ENCODE results near the gene CEACAM1. TPM values are rescaled to one million over a fixed set of nuclear protein-coding genes. Genes with fewer than 3 reads are reported as not detected.
"Not testable (repeated sequence)": the region's sequence is repeated elsewhere in the genome, so short reads cannot be mapped to it uniquely, and the experiment has no call there.

The CEACAM1 gene
- total RNA-seq, 1 experiment from 2014 or later: 1.5 TPM

DNA sequence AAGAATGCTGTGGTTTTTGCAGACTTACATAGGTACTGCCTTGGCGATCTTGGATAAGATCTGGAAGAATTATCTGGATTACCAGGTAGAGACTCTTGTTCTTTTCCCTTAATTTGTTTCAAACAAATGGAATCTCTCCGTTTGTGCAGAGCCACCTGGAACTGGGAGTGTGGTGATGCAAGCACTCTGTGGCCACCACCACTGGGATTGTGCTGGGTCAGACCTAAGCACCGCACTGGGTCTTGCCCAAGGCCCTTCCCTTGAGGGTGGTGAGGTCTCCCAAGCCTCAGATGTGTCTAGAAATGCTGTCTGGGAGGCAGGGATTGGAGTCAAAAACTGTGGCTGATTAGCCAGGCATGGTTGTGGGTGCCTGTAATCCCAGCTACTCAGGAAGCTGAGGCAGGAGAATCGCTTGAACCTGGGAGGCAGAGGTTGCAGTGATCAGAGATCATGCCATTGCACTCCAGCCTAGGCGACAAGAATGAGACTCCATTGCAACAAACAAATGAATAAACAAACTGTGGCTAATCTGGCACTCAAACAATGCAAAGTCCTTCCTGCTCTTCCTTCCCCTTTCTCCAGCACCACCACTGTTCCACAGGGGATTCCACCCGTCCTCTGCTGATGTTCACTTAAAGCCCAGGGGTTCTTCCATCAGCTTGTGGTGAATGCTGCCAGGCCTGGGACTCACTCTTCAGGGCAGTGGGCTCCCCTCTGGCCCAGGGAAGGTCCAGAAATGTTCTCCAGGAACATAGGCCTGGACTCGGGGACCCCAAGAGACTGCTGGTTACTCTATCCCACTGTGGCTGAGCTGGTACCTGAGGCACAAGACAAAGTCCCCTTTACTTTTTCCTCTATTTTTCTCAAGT, 10.8 kb upstream of the CEACAM1 start:
- Histone ChIP-seq H2BK20ac (ENCODE audit: low read depth, low read length, poor library complexity, severe bottlenecking) (no peak overlapping the region), H2BK15ac (ENCODE audit: low read depth, low read length) (no peak overlapping the region), H2BK120ac (ENCODE audit: low read depth, low read length, poor library complexity, severe bottlenecking) (no peak overlapping the region), H3K18ac (ENCODE audit: insufficient read length, low read depth, low read length) (no peak overlapping the region), H3K23ac (ENCODE audit: insufficient read length, low read depth, low read length) (no peak overlapping the region), H3K79me2 (ENCODE audit: insufficient read depth, low read length) (no peaks in the 10 kb centered on the region), H2AK5ac (ENCODE audit: insufficient read length, low read length) (no peak overlapping the region), H3K4ac (ENCODE audit: low read depth, low read length) (no peak overlapping the region), H3K14ac (ENCODE audit: insufficient read depth, low read length) (no peak overlapping the region), H3K4me2 (ENCODE audit: insufficient read depth, insufficient read length, low read length) (no peak overlapping the region), H3K27ac (ENCODE audit: insufficient read length, low read depth, low read length) (no peak overlapping the region), H3K9me3 (ENCODE audit: control insufficient read depth, low read depth, low read length) (no peaks in the 10 kb centered on the region), H4K91ac (ENCODE audit: insufficient read length, low read depth, low read length) (no peak overlapping the region), H3K27me3 (ENCODE audit: insufficient read depth, low read length) (no peaks in the 10 kb centered on the region), H3T11ph (ENCODE audit: low read length) (no peak overlapping the region), H4K20me1 (ENCODE audit: control insufficient read depth, insufficient read depth, insufficient read length) (no peaks in the 10 kb centered on the region), H4K8ac (replicated peaks; ENCODE audit: insufficient read length, low read depth, low read length) (no peak overlapping the region), H3K4me1 (ENCODE audit: insufficient read depth, low read length) (peaks cover 5% of the 10 kb centered on the region; the same call in 1 of the 2 replicates), H3K79me1 (ENCODE audit: insufficient read depth, low read depth, low read length, poor library complexity, severe bottlenecking) (no peaks in the 10 kb centered on the region), H2AFZ (ENCODE audit: low read length) (no peak overlapping the region), H3K9ac (ENCODE audit: extremely low read depth, insufficient read length, low read length) (no peak overlapping the region), H4K5ac (ENCODE audit: insufficient read length, low read depth, low read length) (no peak overlapping the region), H3K23me2 (ENCODE audit: insufficient read length, low read depth, low read length, poor library complexity, severe bottlenecking) (no peaks in the 10 kb centered on the region), H2BK12ac (ENCODE audit: insufficient read length, low read depth, low read length) (no peak overlapping the region), H2BK5ac (ENCODE audit: insufficient read length, low read length) (no peak overlapping the region), H3K56ac (ENCODE audit: insufficient read length, low read depth, low read length) (no peak overlapping the region)
- no peak for DNase-seq
- no CpG with 5 or more reads among the region's 7 CpGs for WGBS (ENCODE audit: extremely low coverage, insufficient read length, low lambda C conversion rate)
- Mint-ChIP-seq H3K27me3 (ENCODE audit: low read depth) (peaks cover 14% of the 10 kb centered on the region), H3K27ac (peak overlapping the region in 1 of 3 experiments; percentile 16; a peak in 2 of 7 replicates), H3K9me3 (no peaks in the 10 kb centered on the region), H3K4me1 (peaks cover 26 to 34% of the 10 kb centered on the region in 2 experiments), H3K36me3 (ENCODE audit: insufficient read depth in 1 of 3, low read depth in 3 of 3) (no peaks in the 10 kb centered on the region), H3K4me3 (no peak overlapping the region)
- TF ChIP-seq, protein P1, sequence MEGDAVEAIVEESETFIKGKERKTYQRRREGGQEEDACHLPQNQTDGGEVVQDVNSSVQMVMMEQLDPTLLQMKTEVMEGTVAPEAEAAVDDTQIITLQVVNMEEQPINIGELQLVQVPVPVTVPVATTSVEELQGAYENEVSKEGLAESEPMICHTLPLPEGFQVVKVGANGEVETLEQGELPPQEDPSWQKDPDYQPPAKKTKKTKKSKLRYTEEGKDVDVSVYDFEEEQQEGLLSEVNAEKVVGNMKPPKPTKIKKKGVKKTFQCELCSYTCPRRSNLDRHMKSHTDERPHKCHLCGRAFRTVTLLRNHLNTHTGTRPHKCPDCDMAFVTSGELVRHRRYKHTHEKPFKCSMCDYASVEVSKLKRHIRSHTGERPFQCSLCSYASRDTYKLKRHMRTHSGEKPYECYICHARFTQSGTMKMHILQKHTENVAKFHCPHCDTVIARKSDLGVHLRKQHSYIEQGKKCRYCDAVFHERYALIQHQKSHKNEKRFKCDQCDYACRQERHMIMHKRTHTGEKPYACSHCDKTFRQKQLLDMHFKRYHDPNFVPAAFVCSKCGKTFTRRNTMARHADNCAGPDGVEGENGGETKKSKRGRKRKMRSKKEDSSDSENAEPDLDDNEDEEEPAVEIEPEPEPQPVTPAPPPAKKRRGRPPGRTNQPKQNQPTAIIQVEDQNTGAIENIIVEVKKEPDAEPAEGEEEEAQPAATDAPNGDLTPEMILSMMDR (conservative IDR thresholded peaks at IDR 0.05): no peak

DNA sequence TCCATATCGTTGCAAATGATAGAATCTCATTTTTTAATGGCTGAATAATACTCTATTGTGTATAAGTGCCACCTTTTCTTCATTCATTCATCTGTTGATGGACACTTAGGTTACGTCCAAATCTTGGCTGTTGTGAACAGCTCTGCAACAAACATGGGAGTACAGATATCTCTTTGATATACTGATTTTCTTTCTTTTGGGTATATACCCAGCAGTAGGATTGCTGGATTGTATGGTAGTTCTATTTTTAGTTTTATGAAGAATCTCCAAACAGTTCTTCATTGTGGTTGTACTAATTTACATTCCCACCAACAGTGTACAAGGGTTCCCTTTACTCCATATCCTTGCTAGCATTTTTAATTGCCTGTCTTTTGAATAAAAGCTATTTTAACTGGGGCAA, 7.0 kb upstream of the CEACAM1 start:
- not testable (repeated sequence) for H2BK12ac ChIP-seq (ENCODE audit: insufficient read length, low read depth, low read length); H4K5ac ChIP-seq (ENCODE audit: insufficient read length, low read depth, low read length); H3K27ac ChIP-seq (ENCODE audit: insufficient read length, low read depth, low read length); H3K18ac ChIP-seq (ENCODE audit: insufficient read length, low read depth, low read length); H3K27ac Mint-ChIP-seq; H2BK5ac ChIP-seq (ENCODE audit: insufficient read length, low read length); H3K4ac ChIP-seq (ENCODE audit: low read depth, low read length); H2BK20ac ChIP-seq (ENCODE audit: low read depth, low read length, poor library complexity, severe bottlenecking); H2BK15ac ChIP-seq (ENCODE audit: low read depth, low read length); H2AFZ ChIP-seq (ENCODE audit: low read length); H3K4me2 ChIP-seq (ENCODE audit: insufficient read depth, insufficient read length, low read length); H3K23ac ChIP-seq (ENCODE audit: insufficient read length, low read depth, low read length); H3K56ac ChIP-seq (ENCODE audit: insufficient read length, low read depth, low read length); H3K14ac ChIP-seq (ENCODE audit: insufficient read depth, low read length); H3K4me1 ChIP-seq (ENCODE audit: insufficient read depth, low read length); H3K27me3 ChIP-seq (ENCODE audit: insufficient read depth, low read length); H3K9ac ChIP-seq (ENCODE audit: extremely low read depth, insufficient read length, low read length); H2AK5ac ChIP-seq (ENCODE audit: insufficient read length, low read length); H3K79me2 ChIP-seq (ENCODE audit: insufficient read depth, low read length); H3K36me3 Mint-ChIP-seq (ENCODE audit: insufficient read depth in 1 of 3, low read depth in 3 of 3); DNase-seq; H3K4me3 Mint-ChIP-seq; H3K23me2 ChIP-seq (ENCODE audit: insufficient read length, low read depth, low read length, poor library complexity, severe bottlenecking); H4K8ac ChIP-seq (replicated peaks; ENCODE audit: insufficient read length, low read depth, low read length); H4K91ac ChIP-seq (ENCODE audit: insufficient read length, low read depth, low read length); H3K9me3 Mint-ChIP-seq; H2BK120ac ChIP-seq (ENCODE audit: low read depth, low read length, poor library complexity, severe bottlenecking); H4K20me1 ChIP-seq (ENCODE audit: control insufficient read depth, insufficient read depth, insufficient read length); H3T11ph ChIP-seq (ENCODE audit: low read length); H3K9me3 ChIP-seq (ENCODE audit: control insufficient read depth, low read depth, low read length); H3K79me1 ChIP-seq (ENCODE audit: insufficient read depth, low read depth, low read length, poor library complexity, severe bottlenecking)
- Mint-ChIP-seq H3K27me3 (ENCODE audit: low read depth) (peaks cover 12% of the 10 kb centered on the region), H3K4me1 (peaks cover 22 to 26% of the 10 kb centered on the region in 2 experiments)
- WGBS (ENCODE audit: extremely low coverage, insufficient read length, low lambda C conversion rate): no CpG with 5 or more reads among the region's 2 CpGs
